ENCODE data around the gene TBC1D19.

Gene TBC1D19

GRCh38 chr4:26692014-26692726 lies 108.3 kb downstream of the TBC1D19 start:
- TF ChIP-seq POLR2AphosphoS5 (IDR thresholded peaks at IDR 0.05; ENCODE audit: low read depth, low read length) (no peak), TAF1 (IDR thresholded peaks at IDR 0.05; ENCODE audit: borderline replicate concordance, insufficient read depth, low read length) (no peak), SIN3A (IDR thresholded peaks at IDR 0.05; ENCODE audit: borderline replicate concordance, insufficient read depth, low read length) (no peak), FOXP2 (optimal IDR thresholded peaks at IDR 0.05; ENCODE audit: borderline replicate concordance, extremely low read depth, extremely low read length, insufficient read depth) (no peak)
- TF ChIP-seq, protein P1, sequence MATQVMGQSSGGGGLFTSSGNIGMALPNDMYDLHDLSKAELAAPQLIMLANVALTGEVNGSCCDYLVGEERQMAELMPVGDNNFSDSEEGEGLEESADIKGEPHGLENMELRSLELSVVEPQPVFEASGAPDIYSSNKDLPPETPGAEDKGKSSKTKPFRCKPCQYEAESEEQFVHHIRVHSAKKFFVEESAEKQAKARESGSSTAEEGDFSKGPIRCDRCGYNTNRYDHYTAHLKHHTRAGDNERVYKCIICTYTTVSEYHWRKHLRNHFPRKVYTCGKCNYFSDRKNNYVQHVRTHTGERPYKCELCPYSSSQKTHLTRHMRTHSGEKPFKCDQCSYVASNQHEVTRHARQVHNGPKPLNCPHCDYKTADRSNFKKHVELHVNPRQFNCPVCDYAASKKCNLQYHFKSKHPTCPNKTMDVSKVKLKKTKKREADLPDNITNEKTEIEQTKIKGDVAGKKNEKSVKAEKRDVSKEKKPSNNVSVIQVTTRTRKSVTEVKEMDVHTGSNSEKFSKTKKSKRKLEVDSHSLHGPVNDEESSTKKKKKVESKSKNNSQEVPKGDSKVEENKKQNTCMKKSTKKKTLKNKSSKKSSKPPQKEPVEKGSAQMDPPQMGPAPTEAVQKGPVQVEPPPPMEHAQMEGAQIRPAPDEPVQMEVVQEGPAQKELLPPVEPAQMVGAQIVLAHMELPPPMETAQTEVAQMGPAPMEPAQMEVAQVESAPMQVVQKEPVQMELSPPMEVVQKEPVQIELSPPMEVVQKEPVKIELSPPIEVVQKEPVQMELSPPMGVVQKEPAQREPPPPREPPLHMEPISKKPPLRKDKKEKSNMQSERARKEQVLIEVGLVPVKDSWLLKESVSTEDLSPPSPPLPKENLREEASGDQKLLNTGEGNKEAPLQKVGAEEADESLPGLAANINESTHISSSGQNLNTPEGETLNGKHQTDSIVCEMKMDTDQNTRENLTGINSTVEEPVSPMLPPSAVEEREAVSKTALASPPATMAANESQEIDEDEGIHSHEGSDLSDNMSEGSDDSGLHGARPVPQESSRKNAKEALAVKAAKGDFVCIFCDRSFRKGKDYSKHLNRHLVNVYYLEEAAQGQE (IDR thresholded peaks at IDR 0.05; ENCODE audit: insufficient read depth in 1 of 2, low read depth in 2 of 2, low read length in 2 of 2), result no peak

DNA sequence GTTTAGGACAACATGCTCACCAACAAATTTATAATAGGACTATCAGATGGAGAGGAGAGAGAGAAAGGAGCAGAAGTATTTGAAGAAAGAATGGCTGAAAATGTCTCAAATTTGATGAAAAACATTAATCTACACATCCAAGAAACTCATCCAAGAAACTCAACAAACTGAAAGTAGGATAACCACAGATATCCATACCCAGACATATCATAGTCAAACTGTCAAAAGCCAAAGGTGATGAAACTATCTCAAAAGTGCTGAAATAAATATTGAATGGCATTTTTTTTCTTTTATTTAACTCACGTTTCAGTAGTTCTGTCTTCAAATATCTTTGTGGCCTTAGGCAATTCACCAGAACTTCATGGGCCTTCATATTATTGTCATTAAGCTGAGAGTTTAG lies 116.2 kb downstream of the TBC1D19 start:
- TF ChIP-seq SIN3A (IDR thresholded peaks at IDR 0.05; ENCODE audit: borderline replicate concordance, insufficient read depth, low read length), result no peak
- no peak for TF ChIP-seq TAF1 (IDR thresholded peaks at IDR 0.05; ENCODE audit: borderline replicate concordance, insufficient read depth, low read length)
- no peak for TF ChIP-seq FOXP2 (optimal IDR thresholded peaks at IDR 0.05; ENCODE audit: borderline replicate concordance, extremely low read depth, extremely low read length, insufficient read depth)
- TF ChIP-seq POLR2AphosphoS5 (IDR thresholded peaks at IDR 0.05; ENCODE audit: low read depth, low read length), result no peak

DNA sequence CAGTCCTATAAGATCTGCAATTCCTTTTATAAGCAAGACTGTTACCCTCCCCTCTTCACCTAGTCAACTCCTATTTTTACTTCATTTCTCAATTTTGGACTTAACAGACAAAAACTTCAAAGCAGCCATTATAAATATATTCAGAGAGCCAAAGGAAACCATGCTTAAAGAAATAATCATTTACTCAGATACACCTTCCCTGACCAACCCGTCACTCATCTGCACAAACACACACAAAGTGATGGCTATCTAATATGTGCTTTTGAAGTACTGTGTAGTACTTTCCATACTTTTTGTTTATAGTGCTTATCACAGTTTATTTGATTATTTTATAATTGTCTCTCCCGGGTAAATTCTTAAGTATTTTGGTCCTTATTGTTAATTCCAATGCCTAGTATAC lies 117.2 kb downstream of the TBC1D19 start:
- TF ChIP-seq FOXP2 (optimal IDR thresholded peaks at IDR 0.05; ENCODE audit: borderline replicate concordance, extremely low read depth, extremely low read length, insufficient read depth) (no peak), TAF1 (IDR thresholded peaks at IDR 0.05; ENCODE audit: borderline replicate concordance, insufficient read depth, low read length) (no peak), SIN3A (IDR thresholded peaks at IDR 0.05; ENCODE audit: borderline replicate concordance, insufficient read depth, low read length) (no peak), POLR2AphosphoS5 (IDR thresholded peaks at IDR 0.05; ENCODE audit: low read depth, low read length) (no peak)
- TF ChIP-seq, protein P1 (IDR thresholded peaks at IDR 0.05; ENCODE audit: insufficient read depth in 1 of 2, low read depth in 2 of 2, low read length in 2 of 2), result no peak

DNA sequence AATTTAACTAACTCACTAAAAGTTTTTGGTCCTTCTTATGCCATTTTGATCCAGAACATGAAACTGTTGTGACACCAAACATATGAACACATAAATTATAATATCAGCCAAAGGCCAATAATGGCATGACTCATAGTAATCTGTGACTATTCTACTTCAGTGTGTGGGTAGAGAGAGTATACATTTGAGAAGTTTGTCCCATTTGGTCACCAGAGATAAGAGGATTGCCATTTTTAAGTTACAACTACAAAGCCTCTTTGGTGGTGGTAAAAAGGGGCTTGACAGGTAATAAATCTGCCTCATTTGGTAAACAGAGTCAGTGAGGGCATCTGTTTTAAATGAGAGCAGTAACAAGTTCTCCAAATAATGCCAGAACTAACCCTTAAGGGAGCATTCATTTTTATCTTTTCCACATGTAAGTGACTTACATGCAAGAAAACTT lies 117.9 kb downstream of the TBC1D19 start:
- no peak for TF ChIP-seq POLR2AphosphoS5 (IDR thresholded peaks at IDR 0.05; ENCODE audit: low read depth, low read length)
- TF ChIP-seq, protein P1 (IDR thresholded peaks at IDR 0.05; ENCODE audit: insufficient read depth in 1 of 2, low read depth in 2 of 2, low read length in 2 of 2), result no peak
- TF ChIP-seq TAF1 (IDR thresholded peaks at IDR 0.05; ENCODE audit: borderline replicate concordance, insufficient read depth, low read length), result no peak
- no peak for TF ChIP-seq SIN3A (IDR thresholded peaks at IDR 0.05; ENCODE audit: borderline replicate concordance, insufficient read depth, low read length)
- no peak for TF ChIP-seq FOXP2 (optimal IDR thresholded peaks at IDR 0.05; ENCODE audit: borderline replicate concordance, extremely low read depth, extremely low read length, insufficient read depth)

DNA sequence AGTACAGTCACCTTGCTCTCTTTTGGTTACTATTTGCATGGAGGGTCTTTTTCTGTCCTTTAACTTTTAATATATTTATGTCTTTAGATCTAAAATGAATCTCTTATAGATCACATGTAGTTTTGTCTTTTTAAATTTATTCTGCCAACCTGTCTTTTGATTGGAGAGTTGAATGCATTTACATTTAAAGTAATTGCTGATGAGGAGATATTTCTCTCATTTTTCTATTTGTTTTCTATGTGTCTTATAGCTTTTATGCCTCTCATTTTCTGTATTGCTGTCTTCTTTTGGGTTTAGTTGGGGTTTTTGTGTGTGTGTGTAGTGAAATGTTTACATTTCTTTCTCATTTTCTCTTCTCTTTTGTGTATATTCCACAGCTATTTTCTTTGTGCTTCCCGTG lies 123.5 kb downstream of the TBC1D19 start:
- TF ChIP-seq POLR2AphosphoS5 (IDR thresholded peaks at IDR 0.05; ENCODE audit: low read depth, low read length) (no peak), FOXP2 (optimal IDR thresholded peaks at IDR 0.05; ENCODE audit: borderline replicate concordance, extremely low read depth, extremely low read length, insufficient read depth) (no peak), SIN3A (IDR thresholded peaks at IDR 0.05; ENCODE audit: borderline replicate concordance, insufficient read depth, low read length) (no peak), TAF1 (IDR thresholded peaks at IDR 0.05; ENCODE audit: borderline replicate concordance, insufficient read depth, low read length) (no peak)
- TF ChIP-seq, protein P1 (IDR thresholded peaks at IDR 0.05; ENCODE audit: insufficient read depth in 1 of 2, low read depth in 2 of 2, low read length in 2 of 2), result no peak

All from PFSK-1 (cell line).